ENCODE results near the gene ARMCX4.
A peak's percentile ranks its signal among the peaks of the same experiment; 100 is the strongest.
"Not testable (repeated sequence)": the region's sequence is repeated elsewhere in the genome, so short reads cannot be mapped to it uniquely, and the experiment has no call there.

ARMCX4 gene

DNA sequence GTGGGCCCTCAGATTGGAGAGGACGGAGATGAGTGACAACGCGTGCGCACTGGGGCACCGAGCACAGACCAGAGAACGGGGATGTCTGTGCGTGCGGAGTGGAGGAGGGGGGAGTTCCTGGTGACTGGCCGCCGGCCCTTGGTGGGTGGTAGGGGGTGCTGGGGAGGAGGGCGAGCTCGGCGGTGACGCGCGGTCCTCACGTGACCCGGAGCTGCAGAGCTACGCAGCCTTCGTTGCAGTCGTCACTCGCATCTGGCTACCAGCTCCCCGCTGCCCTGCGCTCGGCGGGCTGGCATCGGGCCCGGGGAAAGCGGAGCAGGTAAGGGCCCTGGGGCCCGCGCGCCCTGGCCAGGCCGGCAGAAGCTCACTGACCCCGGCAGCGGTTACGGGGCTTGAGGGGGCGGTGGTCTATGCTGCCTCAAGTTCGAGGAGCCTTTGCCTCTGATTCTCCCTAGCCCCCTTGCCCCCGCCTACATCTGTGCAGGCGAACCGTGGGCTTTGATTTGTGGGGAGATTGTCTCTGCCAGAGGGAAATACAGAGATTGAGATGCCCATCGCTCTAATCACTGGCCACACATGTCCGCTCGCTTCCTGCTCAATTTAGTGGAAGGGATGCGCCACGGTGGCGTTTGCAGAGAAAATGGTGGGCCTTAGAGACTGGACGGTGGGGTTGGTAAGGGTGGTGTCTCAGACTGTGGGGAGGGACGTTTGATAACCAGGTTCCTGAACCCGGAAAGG is at the start of gene ARMCX4:
TSS of gene ARMCX4 (plus strand) at position 245 of the 738 bp plus-strand sequence. CDS start 3,134 bp downstream, outside the sequence.
- DNase-seq (ENCODE audit: low read depth): no peak

DNA sequence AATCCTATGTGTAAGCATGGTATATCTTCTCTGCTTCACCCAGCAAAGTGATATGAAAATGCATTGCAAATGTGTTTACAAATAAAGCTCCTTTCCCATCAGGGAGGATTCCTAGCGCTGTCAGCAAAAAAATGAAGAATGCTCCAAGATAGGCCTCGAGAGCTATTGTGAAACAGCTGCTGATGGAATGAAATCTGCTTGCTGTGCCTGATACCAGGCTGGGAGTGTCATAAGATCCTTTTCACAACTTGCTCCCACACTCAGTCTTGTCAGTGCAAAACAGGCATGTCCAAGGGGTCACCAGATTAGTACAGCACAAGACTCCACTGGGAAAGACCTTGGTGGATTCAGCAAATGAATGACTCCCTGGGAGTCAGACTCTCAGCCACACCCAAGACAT is 43.2 kb upstream of the ARMCX4 start:
- no peak for DNase-seq (ENCODE audit: low read depth)

- no peak for DNase-seq (ENCODE audit: low read depth)
These were observed 36.0 kb upstream of the ARMCX4 start for GRCh38 chrX:101449279-101449678.

DNA sequence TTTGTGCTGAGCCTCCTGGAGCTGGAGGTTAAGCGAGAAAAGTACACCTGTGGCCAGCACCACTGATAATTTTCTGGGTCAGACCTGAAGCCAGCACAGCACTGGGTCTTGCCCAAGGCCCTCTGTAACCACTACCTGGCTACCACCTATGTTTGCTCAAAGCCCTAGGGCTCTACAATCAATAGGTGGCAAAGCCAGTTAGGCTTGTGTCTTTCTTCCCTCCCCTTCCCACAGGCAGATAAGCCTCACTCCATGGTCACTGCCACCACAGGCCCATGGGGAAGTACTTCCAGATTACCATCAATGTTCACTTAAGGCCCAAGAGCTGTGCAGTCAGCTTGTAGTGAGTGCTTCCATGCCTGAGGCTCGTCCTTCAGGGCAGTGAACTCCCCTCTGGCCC is 35.2 kb upstream of the ARMCX4 start:
- DNase-seq (ENCODE audit: low read depth): no peak

DNA sequence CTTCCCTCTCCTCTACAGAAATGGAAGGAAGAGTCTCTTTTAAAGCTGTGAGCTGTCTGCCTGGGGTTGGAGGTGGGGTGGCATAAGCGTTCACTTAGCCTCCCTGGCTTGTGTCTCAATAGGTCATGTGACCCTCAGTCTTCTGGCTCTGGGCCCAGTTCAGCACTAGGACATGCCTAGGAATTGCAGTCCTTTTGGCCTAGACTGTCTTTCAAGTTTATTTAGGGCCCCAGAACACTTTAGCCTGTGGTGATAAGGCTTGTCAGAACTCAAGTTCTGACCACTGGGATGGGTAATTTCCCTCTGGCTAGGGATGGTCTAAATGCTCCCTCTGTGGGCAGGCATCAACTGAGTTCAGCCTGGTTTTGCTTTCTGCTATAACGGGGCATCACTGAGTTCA is 34.3 kb upstream of the ARMCX4 start:
- peak; percentile 19 for DNase-seq (ENCODE audit: low read depth)

DNA sequence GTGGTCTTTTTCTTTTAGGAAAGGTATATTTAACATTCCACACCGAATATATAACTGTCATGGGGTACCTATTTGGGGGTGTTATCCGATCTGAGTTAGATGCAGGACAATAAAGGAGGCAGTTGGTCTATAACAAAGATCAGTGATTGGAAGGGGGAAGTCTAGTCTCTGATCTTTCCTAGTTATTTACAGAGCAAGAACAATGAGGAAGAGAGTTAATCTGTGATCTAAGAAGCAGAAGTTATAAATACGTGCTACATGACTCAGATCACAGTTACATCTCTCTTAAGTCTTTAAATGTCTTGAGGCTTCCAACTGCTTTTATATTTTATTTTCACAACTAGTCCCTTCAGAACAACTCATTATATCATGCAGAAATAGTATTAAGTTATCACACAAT is 33.2 kb upstream of the ARMCX4 start:
- DNase-seq (ENCODE audit: low read depth): no peak

GRCh38 chrX:101460669-101461068 is 24.6 kb upstream of the ARMCX4 start:
- no peak for DNase-seq (ENCODE audit: low read depth)

DNA sequence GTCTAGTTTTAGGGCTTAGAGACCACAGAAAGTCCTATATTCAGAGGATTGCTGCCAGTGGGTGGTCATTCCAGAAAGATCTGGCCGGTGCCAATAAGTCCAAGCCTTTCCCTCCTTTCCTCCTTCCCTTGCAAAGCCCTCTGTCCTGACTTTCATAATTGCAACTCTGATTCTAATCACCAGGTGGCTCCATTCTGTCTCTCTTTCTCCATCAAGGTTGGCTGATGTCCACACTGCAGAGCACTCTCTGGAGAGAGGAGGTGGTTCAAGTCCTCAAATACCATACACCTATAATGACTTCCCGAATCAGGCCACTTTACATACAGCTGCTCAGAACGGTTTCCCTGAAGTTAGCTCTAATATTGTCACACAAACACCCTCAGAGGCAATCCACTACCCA is 22.4 kb upstream of the ARMCX4 start:
- no peak for DNase-seq (ENCODE audit: low read depth)

DNA sequence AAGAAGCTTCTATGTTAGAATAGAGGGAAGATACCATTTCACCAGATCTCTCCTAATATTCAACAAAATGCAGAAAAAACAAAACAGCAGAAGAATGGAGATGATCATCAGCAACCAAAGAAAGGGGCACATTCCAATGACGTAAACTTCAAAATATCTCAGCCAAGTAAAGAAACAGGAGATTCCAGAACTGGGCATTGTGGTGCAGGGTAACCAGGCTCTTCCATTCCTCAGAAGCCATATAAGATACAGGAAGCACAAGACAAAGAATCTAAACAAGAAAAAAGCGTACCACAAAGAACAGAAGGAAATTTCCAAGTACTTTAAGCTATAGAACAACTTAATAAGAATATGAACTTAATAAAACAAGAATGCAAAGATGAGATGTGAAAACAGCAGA is 6.9 kb upstream of the ARMCX4 start:
- DNase-seq (ENCODE audit: low read depth): no peak

DNA sequence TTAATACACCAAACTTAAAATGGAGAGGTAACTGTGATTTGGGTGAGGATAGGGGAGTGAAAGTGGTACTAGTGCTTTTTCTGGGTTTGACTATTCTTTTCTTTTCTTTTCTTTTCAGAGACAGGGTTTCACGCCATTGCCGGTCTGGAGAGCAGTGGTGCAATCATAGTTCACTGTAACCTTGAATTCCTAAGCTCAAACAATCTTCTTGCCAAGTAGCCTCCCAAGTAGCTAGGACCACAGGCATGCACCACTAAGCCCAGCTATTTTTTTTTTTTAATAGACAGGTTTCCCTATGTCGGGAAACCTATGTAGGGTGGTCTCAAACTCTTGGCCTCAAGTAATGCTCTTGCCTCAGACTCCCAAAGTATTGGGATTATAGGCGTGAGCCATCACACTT is 3.0 kb upstream of the ARMCX4 start:
- no peak for DNase-seq (ENCODE audit: low read depth)

DNA sequence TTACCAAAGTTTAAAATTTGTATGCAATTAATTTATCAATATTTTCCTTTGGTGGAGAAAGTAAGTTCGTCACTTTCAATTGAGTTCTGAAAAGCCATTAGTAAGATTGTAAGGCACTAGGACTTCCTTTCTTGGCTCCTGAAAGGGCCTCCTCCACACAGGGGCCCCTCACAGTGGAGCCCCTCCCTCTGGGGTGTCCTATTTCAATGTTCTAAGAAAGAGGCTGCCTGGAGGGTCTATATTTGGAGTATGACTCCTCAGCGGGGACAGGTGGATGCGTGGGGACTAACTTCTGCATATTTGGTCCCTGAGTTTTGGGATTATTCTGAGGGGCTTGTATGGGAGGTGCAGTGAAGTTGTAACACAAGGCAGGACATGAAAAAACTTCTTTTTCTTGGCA is 1.6 kb upstream of the ARMCX4 start:
- DNase-seq (ENCODE audit: low read depth): no peak

- DNase-seq (ENCODE audit: low read depth): no peak
These were observed 1.1 kb upstream of the ARMCX4 start for GRCh38 chrX:101484135-101484534.

- no peak for DNase-seq (ENCODE audit: low read depth)
These were observed 3.5 kb downstream of the ARMCX4 start for GRCh38 chrX:101488796-101489195.

DNA sequence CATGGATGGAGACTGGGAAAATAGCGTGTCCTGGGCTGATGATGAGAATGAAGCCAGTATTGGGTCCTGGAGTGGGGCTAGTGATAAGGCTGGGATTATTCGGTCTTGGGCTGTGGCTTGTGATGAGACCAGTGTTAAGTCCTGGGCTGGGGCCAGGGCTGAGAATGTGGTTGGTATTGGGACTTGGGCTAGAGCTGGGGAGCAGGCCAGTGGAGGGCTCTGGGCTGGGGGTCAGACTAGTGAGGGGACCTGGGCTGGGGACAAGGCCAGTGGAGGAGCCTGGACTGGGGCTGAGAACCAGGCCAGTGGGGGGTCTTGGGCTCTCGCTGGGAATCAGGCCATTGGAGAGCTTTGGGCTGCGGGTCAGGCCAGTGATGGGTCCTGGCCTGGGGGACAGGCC is 6.7 kb downstream of the ARMCX4 start:
- DNase-seq (ENCODE audit: low read depth): no peak

DNA sequence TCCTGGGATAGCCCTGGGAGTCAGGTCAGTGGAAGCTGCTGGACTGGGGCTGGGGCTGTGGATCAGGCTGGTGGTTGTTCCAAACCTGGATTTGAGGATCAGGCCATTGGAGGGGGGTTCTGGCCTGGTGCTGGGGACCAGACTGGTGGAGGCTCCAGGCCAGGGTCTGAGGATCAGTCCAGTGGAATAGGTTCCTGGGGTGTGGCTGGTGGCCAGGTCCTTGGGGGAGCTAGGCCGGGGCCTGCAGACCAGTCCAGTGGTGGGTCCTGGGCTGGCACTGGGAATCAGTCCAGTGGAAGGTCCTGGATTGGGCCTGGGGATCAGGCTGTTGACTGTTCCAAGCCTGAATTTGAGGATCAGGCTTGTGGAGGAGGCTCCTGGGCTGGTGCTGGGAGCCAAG is 8.0 kb downstream of the ARMCX4 start:
- DNase-seq (ENCODE audit: low read depth): no peak

DNA sequence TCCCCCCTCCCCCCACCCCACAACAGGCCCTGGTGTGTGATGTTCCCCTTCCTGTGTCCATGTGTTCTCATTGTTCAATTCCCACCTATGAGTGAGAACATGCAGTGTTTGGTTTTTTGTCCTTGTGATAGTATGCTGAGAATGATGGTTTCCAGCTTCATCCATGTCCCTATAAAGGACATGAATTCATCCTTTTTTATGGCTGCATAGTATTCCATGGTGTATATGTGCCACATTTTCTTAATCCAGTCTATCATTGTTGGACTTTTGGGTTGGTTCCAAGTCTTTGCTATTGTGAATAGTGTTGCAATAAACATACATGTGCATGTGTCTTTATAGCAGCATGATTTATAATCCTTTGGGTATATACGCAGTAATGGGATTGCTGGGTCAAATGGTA is 17.7 kb downstream of the ARMCX4 start:
- not testable (repeated sequence) for DNase-seq (ENCODE audit: low read depth)

DNA sequence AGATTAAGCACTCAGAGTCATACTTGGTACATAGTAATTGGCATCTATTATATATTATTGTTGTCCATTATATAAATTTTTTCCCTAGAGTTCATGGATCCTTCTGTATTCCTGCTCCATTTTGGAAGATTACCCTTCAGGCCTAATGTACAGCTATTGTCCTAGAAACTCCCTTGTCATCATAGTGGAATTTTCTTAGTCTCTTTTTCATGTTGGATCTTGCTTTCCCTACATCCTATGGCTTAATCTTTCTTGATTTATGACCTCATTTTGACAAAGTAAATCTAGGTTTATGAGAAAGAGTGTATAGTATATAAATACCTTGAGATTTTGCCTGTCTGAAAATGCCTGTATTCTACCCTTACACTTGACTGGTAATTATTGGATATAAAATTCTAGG is 22.1 kb downstream of the ARMCX4 start:
- DNase-seq (ENCODE audit: low read depth): no peak

DNA sequence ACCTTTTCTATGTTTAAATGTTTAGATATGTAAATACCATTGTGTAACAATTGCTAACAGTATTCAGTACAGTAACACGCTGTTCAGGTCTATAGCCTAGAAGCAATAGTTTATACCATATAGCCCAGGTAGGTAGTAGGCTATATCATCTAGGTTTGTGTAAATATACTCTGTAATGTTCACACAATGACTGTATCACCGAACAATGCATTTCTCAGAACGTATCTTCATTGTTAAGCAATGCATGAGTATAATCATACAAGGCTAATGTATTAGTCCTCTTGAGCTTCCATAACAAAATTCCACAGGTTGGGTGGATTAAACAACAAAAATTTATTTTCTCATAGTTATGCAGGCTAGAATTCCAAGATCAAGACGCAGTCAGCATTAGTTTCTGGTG is 22.7 kb downstream of the ARMCX4 start:
- no peak for DNase-seq (ENCODE audit: low read depth)

DNA sequence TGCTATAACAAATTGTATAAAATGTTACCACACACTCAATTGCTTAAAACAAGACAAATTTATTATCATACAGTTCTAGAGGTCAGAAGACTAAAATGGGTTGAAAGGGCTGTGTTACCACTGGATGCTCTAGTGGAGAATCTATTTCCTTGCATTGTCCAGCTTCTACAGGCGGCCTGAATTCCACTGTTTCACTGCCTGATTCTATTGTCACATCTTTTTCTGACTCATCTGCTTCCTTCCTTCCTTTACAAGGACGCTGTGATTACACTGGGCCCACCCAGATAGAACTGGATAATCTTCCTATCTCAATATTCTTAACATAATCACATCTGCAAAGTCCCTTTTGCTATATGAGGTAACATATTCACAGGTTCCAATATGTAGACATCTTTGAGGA is 45.7 kb downstream of the ARMCX4 start:
- no peak for DNase-seq (ENCODE audit: low read depth)
